ENCODE results near the gene FAM181A.

FAM181A gene

GRCh38 chr14:93930296-93930988, 3.3 kb downstream of the FAM181A start:
- DNase-seq: no peak

DNA sequence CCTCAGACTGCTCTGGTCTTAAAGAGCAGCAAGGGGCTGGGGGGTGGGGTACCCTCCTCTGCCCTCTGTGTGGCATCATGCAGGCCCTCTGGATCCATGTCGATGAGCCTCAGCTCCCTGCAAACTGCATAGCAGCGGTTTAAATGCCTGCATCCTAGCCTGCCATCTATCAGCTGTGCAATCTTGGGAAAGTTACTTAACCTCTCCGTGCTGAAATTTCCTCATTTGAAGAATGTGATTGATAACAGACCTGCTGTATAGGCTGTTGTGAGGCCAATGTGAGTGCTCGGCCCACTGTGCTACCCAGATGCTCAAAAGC, 3.8 kb downstream of the FAM181A start:
- no peak for DNase-seq

GRCh38 chr14:93932642-93933041, 5.5 kb downstream of the FAM181A start:
- DNase-seq: no peak

- no peak for DNase-seq
Observed at GRCh38 chr14:93935213-93935612, 8.1 kb downstream of the FAM181A start.

DNA sequence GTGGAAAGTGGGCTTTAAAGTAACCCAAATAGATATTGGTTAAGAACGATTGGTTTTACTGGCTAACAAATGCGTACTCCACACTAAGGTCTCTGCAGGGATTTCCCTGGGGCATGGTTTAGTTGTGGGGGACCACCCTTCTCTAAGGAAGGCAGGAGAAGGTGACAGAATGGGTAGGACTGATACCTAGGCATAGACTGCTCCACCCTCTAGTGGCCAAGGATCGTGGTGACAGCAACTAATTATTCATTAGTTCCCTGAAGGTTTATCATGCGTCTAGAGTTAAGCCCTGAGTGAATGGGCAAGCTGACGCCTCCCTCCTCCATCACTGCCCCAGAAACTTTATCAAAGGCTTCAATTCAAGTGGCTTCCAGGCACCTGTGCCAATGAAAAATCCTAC, 9.1 kb downstream of the FAM181A start:
- peak in 1 of 2 experiments; percentile 39 for DNase-seq

DNA sequence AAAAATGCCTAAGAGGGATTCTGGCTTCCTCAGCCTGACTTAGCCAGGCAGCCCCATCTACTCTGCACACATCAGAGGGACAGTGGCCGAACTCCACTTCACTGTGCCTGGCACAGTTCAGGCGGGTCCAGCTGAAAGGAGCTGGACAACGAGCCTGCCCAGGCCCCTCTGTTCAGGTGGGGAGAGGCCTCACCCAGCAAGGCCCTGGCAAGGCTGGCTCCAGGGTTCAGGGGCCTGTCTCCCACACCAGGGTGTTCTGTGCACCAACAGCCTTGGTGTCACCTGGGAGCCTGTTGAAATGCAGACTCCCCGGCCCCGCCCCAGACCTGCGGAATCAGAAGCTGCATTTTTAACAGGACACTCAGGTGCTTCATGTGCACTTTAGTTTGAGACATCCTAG, 9.8 kb downstream of the FAM181A start:
- no peak for DNase-seq

DNA sequence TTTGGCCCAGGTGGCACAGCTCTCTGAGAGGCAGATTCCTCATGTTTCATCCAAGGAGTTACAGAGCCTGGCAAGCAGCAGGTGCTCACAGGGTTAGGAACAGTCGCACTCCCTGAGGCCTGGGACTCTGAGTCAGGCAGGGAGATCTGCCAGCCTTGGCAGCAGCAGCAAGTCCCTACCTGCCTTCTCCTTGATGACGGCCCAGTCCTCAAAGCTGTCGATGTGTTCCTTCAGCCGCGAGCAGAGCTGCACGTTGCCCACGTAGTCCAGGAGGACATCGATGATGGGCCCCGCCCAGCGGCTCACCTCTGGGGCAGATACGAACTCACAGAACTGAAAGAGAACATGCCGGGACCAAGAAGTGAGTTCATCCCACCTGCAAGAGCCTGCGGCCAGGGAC, 10.4 kb downstream of the FAM181A start:
- DNase-seq: no peak

DNA sequence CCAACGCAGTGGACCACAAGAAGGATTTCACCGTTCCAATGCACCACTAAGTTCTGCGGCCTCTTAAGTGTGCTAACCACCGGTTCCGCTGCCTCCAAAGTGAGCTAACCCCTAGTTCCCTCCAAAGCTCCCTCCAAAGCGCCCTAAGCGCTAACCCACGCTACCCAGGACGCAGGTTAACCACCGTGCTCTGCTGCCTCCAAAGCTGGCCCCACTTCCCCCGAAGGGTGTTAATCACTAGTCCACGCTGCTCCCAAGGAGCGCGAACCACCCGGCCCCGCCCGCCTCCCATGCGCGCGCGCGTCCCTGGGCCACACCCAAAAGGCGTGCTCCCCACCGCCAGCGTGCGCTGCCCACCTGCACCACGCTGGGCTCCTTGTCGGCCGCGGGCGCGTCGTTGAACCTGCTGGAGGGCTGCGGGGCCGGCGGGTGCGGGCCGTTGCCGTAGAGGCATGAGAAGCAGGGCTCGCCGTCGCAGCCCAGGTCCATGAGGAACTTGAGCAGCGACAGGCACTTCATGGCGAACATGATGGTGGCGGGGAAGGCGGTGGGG, 11.7 kb downstream of the FAM181A start:
- no peak for DNase-seq

DNA sequence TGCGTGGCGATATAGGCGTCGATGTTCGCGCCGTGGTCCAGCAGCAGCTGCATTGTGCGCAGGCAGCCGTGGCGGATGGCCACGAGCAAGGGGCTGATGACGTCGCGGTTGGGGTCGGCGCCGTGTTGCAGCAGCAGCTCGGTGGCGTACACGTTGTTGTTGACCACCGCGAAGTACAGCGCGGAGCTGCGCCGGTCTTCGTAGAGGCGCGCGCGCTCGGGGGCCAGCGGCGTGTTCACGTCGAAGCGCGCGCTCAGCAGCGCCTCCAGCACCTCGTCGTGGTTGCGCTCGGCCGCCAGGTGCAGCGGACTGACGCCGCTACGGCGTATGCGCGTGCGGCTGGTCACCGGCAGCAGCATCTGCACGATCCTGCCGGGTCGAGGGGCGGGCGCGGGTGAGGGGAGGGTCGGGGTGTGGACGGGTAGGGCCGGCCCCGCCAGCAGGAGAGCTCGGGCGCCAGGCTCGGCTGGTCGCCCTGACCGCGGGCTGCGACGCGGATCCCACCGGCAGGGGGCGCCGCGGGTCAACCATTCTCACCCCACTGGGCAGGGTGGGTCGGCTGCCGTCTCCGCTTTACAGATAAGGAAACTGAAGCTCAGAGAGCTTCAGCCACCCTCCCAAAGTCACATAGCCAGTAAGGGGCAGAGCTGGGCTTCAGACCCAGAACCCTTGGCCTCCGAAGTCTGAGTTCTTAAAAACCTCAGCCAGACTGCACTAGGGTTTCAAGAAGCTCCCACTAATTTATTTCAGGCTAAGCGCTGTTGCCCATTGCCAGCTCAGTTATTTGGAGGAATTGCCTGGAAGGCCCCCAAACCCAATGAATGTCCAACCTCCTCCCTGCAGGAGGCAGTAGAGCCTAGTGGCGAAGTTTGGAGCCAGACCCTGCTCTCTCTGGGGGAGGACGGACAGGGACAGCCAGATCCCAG, 12.4 kb downstream of the FAM181A start:
- peak; percentile 98 for DNase-seq

- no peak for DNase-seq
Observed at GRCh38 chr14:93940437-93940836, 13.3 kb downstream of the FAM181A start.

DNA sequence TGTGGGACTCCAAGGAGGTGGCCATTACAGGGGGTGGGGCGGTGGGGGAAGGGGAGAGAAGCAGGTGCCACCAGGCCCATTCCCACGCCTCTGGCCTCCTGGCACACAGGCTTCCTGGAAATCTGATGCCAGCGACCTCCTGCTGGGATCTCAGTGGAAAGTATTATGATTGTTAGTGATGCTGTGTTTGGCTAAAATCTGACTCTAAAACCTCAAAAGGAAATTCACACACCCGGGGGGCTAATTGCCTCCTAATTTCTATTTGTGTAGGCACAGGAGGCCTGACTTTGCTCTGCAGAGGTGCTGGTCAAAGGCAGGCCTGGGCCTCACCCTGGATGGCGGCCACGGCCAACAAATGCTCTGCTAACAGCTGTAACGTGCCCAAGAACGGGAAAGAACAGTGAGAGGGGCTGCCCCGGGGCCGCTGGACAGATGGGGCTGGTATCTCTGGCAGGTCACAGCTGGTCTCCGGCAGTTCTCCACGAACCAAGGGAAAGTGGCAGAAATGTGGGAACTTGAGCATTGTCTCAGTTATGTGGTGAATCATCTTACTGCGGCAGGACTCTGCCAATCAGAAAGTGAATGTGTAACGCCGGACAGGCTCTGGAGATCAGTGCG, 14.3 kb downstream of the FAM181A start:
- DNase-seq: no peak

DNA sequence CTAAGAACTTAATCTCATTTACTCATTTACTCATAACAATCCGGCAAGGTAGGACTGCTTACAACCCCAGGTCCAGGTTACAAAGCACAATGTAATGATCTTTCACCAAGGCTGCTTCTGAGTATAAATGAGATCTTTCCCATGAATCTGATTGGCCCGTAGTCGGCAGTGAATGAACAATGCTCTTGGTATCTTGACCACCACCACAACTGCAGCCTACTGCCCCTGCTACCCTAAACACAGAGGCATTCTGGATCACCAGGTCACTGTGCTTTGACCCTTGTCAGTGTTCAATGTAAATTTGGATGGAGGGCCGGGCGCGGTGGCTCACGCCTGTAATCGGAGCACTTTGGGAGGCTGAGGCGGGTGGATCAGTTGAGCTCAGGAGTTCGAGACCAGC, 15.9 kb downstream of the FAM181A start:
- DNase-seq: no peak

GRCh38 chr14:93943930-93944329, 16.8 kb downstream of the FAM181A start:
- DNase-seq: no peak

DNA sequence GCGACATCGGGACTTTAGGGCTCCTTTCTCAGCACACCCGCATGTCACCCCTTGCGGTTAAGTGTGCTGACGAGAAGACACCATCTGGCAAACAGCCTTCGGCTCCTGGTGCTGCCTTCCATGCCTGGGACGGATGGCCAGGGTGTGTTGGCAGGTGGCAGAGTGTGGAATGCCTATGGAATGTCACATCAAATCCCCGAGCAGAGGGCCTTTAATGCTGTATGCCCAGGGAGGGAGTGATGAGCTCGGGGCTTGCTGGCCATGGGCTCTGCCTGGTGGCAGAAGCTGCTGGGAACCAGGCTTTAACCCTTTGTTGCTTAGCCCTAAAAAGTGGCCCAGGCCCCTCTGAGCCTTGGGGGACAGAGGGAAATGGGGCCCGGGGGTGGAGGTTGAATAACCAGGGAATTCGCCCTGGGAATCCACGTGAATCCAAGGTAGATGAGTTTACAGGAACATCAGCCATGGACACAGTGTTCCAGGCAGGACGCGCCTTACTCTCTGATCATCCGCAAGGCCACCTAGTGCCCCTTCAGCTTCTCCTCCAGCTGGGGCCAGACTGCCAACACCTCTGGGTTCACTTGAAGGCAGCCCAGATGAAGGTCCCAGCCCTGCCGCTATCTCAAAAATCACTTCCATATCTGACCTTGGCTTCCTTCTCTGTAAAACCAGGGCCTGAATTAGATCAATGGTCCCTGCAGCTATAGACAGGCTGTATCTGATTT, 17.4 kb downstream of the FAM181A start:
- no peak for DNase-seq

GRCh38 chr14:93945070-93945399, 17.9 kb downstream of the FAM181A start:
- DNase-seq: no peak

DNA sequence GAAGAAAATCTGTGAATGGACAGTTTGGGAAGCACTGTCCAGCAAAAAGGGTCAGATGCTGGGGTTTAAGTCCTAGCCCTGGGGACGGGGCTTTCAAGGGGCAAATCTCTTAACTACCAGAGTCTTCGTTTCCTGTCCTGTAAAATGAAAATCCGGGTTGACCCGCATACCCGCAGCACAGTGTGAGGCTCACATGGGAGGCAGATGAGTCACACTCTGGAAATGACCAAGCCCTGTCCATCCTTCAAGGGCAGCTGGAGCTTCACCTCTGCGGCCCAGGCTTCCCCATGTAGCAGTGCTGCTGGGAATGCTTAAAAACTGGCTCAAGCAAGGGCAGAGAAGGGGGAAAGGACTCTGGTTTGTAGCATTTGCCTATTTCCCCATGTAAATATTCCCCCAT, 19.0 kb downstream of the FAM181A start:
- no peak for DNase-seq

- DNase-seq: no peak
Observed at GRCh38 chr14:93946541-93947090, 19.5 kb downstream of the FAM181A start.

- DNase-seq: no peak
Observed at GRCh38 chr14:93947282-93947681, 20.1 kb downstream of the FAM181A start.

DNA sequence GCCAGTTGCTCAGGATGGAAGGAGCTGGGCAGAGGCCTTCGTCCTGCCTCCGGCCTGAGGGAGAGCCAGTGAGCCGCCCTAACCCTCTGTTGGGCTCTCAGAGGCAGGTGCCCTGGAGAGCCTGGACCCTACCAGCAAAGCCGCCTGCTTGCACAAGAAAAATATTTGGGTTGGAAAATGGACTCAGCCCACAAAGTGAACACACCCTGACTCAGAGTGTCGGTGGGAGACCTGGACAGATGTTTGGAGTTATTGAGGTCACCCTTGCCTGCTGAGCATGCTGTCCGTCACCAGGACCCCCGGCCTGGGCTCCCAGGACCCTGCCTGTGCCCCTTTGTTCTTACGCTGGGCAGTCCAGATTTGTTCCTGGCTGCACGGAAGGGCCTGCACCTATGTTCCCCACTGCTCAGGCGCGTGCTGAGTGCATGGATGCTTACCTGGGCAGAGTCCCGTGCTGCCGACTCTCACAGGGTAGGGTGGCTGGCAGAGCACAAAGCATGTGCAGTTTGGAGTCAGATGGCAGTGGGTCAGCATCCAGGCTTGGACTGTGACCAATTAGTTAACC, 22.4 kb downstream of the FAM181A start:
- DNase-seq: no peak

DNA sequence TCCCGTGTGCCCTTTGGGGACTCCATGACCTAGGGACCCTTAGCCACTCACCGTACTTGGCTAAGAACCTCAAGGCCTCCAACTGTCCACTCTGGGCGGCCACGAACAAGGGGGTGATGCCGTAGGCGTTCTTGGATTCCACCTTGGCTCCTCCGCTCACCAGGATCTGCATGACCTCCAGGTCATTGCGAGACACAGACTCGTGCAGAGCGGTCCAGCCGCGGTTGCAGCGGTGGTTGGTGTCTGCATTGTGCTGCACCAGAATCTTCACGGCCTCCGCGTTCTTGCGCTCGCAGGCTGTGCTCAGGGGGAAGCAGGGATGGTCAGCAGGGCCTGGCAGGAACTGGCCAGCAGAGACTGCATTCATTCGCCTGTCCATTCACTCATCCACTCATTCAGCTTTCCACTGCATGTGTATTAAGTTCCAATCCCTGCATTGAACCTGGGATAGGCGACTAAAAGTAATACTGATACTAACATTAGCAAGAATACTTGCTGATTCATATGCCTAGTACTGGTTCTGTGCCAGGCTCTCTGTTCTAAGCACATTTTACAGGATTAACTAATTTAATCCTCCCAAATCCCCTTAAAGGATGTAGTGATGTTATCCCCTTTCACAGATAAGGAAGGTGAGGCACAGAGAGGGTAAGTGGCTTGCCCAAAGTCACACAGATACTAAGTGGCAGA, 23.9 kb downstream of the FAM181A start:
- DNase-seq: no peak

DNA sequence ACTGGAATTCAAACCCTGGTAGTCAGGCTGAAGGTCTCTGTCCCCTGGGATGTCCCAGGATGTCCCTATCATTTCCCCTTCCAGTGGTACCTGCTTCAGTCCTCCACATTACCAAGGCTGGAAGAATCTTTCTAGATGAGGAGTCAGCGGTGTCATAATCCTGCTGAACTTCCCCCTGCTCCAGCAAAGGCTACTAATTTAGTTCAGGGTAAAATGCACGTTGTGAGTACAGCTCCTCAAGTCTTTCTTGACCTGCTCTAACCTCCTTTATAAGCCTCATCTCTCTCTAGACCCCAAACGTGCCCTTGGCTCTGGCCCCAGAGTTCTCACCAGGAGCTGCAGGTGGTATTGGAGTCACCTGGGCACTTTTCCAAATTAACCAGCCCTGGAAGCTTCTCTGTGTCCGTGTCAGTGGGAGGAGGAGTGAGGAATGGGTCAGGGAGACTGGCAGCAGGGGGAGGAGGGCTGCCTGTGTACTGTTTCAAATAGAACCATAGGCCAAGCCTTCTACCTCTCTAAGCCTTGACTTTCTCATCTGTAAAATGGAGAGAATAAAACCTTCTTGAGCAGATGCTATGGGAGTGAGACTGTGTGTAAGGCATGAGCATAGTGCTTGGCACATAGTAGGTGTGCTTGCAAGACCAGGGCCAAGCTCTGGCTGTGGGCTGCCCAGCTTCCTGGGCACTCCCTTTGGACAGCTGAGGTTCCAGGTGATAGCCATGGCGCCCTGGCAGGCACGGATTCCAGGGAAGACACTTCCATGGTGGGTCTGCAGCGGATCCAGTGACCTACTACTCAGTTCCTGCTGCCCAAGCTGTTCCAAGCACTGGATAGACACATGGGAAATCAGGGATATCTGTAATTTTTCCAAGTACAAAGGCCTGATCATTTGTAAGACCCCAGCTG, 24.7 kb downstream of the FAM181A start:
- no peak for DNase-seq

Data from activated T-cell treated with anti-CD3 and anti-CD28 coated beads, Interleukin-2, amount 50 U/mL, for 48 hours (primary cell).